H1 (cell line): ENCODE data around the gene APBA2. TPM values are rescaled to one million over a fixed set of nuclear protein-coding genes. Genes with fewer than 3 reads are reported as not detected.

Experiments
- CBX8 ChIP-seq: fragments of 300-800, 300-1000 bp; sonication (generic); IDR thresholded peaks from 2 replicates; pipeline ENCODE4 v1.7.1; 2016; ENCODE audit warnings: low read depth, low read length, borderline replicate concordance
- EGR1 ChIP-seq: IDR thresholded peaks from 2 replicates; pipeline ENCODE4 v1.6.1; 2011; ENCODE audit warnings: low read depth, low read length, borderline replicate concordance
- JUND ChIP-seq: IDR thresholded peaks from 2 replicates; pipeline ENCODE4 v1.6.1; 2011; ENCODE audit warnings: mild to moderate bottlenecking, improper control_type of control experiment, low read length
- KDM5A ChIP-seq: fragments of 200-600 bp; IDR thresholded peaks from 2 replicates; pipeline ENCODE4 v1.7.1; 2012; ENCODE audit warnings: mild to moderate bottlenecking, low read length, inconsistent platforms, mixed read lengths
- NRF1 ChIP-seq: IDR thresholded peaks from 2 replicates; pipeline ENCODE4 v1.6.1; 2011; ENCODE audit warnings: mild to moderate bottlenecking, low read depth, low read length, improper control_type of control experiment
- SIX5 ChIP-seq: IDR thresholded peaks from 2 replicates; pipeline ENCODE4 v1.6.1; 2011; ENCODE audit warnings: mild to moderate bottlenecking, low read depth, low read length
- SP1 ChIP-seq: IDR thresholded peaks from 2 replicates; pipeline ENCODE4 v1.6.1; 2011; ENCODE audit warnings: low read depth, low read length
- SP2 ChIP-seq: IDR thresholded peaks from 2 replicates; pipeline ENCODE4 v1.6.1; 2012; ENCODE audit warnings: mild to moderate bottlenecking, low read length, inconsistent platforms
- polyA plus RNA-seq, 7 experiments: library from polyadenylated mRNA; depleted of rRNA in 3 of 7; stranded (reverse) in 5 of 7; unstranded in 2 of 7; fragments of >200 nt in 5 of 7; fragments of 200-250 nt in 2 of 7; gene quantifications; 1 replicate in 5 of 7; 2 replicates in 1 of 7; 4 replicates in 1 of 7; pipeline versions ENCODE4 v1.2.1 to v1.2.3, GENCODE V29; 2011 to 2013; ENCODE audit warnings: missing spikeins in 2 of 7, mixed read lengths in 2 of 7
- total RNA-seq: library from RNA; stranded (reverse); fragmentation: NEBNext Ultra II Directional; extraction: Animal tissue kit (Norgen Biotek cat#: 25700); gene quantifications from 2 replicates; pipeline ENCODE4 v1.2.1, GENCODE V29; 2021

The APBA2 gene
- total and polyA plus RNA-seq, 2 of the 8 experiments (the other 6 are each of a cell fraction or from before 2014, with no cell fraction given), result 15.5 to 19.0 TPM

DNA sequence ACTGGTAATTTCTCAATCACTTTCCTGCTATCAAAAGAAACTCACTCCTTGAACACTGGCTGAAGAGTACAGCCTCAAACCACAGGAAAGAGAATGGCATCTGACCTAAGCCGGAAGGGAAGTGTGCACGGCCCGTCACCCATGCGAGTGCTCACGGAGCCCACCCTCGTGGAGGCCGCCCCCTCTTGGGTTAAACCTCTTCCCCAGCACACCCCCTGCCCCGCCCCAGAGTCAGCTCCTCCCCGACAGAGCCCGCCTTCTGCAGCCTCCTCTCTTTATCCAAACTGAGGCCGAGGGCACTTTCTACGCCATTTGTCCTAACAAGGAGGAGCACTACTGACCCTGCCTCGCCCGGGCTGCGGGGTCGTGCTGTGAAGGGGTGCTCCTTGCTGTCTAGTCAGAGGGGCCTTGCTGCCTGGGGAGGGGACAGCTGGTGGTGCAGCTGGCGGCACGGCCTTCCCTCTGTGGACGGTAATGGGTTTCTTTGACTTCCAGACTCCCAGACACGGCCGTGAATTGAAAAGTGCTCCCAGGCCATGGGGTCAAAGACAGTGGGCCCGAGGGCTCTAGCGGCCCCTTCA, 246.2 kb downstream of the APBA2 start (continued):
- TF ChIP-seq SP2 (no peak), NRF1 (no peak), EGR1 (no peak), JUND (no peak), SP1 (no peak), CBX8 (no peak), SIX5 (no peak), KDM5A (no peak)
- TF ChIP-seq, all 59 proteins: peak for 0
